SK-N-SH (cell line): ENCODE data around the gene LRRC25.

Source experiments
- EZH2phosphoT487 ChIP-seq: fragments of 200-600 bp; sonication (generic); IDR thresholded peaks from 2 replicates; pipeline ENCODE4 v1.6.1; 2017; ENCODE audit warnings: low read depth, mixed run types, mild to moderate bottlenecking, antibody characterized with exemption, moderate library complexity, borderline replicate concordance
- POLR2AphosphoS5 ChIP-seq: IDR thresholded peaks from 2 replicates; pipeline ENCODE4 v1.6.1; 2012; ENCODE audit warnings: low read depth, low read length
- RCOR1 ChIP-seq: fragments of 150-350 bp; IDR thresholded peaks from 2 replicates; pipeline ENCODE4 v1.6.1; 2017; ENCODE audit warnings: antibody characterized with exemption, low read length
- RFX5 ChIP-seq: IDR thresholded peaks from 2 replicates; pipeline ENCODE4 v1.6.1; 2012; ENCODE audit warnings: mild to moderate bottlenecking, improper control_type of control experiment, low read length
- TAF1 ChIP-seq: IDR thresholded peaks from 2 replicates; pipeline ENCODE4 v1.6.1; 2012; ENCODE audit warnings: low read depth, mild to moderate bottlenecking, low read length, moderate library complexity, borderline replicate concordance
- YY1 ChIP-seq: IDR thresholded peaks from 2 replicates; pipeline ENCODE4 v1.4.0; 2012; ENCODE audit warnings: low read depth, mild to moderate bottlenecking
- TF ChIP-seq, protein P1 (sequence below): fragments of 200-600 bp; sonication (generic); IDR thresholded peaks from 2 replicates; pipeline ENCODE4 v1.6.1; 2017; ENCODE audit warnings: antibody characterized with exemption, mild to moderate bottlenecking, moderate library complexity
- TF ChIP-seq, protein P2 (sequence below): IDR thresholded peaks from 2 replicates; pipeline ENCODE4; 2012
- TF ChIP-seq, protein P3 (sequence below): IDR thresholded peaks from 2 replicates; pipeline ENCODE4 v1.4.0; 2012; ENCODE audit warnings: low read depth, borderline replicate concordance

DNA sequence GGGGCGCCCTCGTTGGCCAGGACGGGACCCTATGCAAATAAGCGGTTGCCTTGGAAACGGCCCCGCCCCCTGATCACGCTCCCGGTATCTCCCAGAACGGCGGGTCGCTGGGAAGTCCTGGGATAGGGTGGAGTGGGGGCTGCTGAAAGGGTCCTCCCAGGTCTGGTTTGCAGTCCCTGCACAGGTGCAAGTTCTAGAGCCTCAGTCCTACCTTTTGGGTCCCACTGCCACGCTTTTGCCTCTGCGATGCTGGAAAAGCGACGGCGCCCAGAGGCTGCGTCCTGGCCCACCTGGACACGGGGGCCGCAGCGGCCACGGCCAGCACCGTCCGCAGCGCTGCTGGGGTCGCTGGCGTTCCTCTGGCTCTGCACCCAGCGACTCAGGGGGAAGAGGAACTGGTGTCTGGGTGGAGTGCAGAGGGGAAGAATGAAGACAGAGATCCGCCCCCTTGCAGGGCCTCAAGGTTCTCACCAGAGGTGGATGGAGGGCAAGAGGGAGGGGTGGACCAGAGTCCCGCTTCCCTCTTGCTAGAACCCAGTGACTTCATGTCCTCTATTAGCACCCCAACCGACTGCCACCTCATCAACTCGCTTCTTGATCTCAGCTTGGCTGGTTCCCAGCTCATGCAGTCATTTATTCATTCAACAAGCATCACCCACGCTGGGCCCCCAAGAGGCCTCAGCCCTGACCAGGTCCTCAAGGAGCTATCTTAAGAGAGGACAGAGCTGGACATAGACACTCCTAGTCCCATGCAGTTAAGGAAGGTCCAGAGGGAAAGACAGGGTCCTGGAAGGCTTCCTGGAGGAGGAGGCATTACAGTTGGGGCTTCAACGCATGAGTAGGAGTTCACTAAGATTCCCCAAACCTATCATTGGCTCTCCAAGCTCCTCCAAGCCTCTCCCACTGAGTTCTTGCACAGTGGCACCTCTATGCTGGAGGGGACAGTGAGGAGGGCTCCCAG, at the start of gene LRRC25:
- no peak for TF ChIP-seq YY1
- TF ChIP-seq, protein P1, sequence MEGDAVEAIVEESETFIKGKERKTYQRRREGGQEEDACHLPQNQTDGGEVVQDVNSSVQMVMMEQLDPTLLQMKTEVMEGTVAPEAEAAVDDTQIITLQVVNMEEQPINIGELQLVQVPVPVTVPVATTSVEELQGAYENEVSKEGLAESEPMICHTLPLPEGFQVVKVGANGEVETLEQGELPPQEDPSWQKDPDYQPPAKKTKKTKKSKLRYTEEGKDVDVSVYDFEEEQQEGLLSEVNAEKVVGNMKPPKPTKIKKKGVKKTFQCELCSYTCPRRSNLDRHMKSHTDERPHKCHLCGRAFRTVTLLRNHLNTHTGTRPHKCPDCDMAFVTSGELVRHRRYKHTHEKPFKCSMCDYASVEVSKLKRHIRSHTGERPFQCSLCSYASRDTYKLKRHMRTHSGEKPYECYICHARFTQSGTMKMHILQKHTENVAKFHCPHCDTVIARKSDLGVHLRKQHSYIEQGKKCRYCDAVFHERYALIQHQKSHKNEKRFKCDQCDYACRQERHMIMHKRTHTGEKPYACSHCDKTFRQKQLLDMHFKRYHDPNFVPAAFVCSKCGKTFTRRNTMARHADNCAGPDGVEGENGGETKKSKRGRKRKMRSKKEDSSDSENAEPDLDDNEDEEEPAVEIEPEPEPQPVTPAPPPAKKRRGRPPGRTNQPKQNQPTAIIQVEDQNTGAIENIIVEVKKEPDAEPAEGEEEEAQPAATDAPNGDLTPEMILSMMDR, result no peak
- TF ChIP-seq POLR2AphosphoS5, result no peak
- TF ChIP-seq RCOR1, result no peak
- TF ChIP-seq EZH2phosphoT487, result no peak
- TF ChIP-seq RFX5, result no peak
- TF ChIP-seq, protein P2, sequence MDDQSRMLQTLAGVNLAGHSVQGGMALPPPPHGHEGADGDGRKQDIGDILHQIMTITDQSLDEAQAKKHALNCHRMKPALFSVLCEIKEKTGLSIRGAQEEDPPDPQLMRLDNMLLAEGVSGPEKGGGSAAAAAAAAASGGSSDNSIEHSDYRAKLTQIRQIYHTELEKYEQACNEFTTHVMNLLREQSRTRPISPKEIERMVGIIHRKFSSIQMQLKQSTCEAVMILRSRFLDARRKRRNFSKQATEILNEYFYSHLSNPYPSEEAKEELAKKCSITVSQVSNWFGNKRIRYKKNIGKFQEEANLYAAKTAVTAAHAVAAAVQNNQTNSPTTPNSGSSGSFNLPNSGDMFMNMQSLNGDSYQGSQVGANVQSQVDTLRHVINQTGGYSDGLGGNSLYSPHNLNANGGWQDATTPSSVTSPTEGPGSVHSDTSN, result no peak
- TF ChIP-seq, protein P3, sequence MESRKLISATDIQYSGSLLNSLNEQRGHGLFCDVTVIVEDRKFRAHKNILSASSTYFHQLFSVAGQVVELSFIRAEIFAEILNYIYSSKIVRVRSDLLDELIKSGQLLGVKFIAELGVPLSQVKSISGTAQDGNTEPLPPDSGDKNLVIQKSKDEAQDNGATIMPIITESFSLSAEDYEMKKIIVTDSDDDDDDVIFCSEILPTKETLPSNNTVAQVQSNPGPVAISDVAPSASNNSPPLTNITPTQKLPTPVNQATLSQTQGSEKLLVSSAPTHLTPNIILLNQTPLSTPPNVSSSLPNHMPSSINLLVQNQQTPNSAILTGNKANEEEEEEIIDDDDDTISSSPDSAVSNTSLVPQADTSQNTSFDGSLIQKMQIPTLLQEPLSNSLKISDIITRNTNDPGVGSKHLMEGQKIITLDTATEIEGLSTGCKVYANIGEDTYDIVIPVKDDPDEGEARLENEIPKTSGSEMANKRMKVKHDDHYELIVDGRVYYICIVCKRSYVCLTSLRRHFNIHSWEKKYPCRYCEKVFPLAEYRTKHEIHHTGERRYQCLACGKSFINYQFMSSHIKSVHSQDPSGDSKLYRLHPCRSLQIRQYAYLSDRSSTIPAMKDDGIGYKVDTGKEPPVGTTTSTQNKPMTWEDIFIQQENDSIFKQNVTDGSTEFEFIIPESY, result no peak
- no peak for TF ChIP-seq TAF1
